Activated CD8-positive, alpha-beta memory T cell treated with anti-CD3 and anti-CD28 coated beads, Interleukin-2, amount 10 ng/mL, durations not matched to agents 7 days and 5 days (primary cell): ENCODE results near the gene CDK14. TPM values are rescaled to one million over a fixed set of nuclear protein-coding genes. Genes with fewer than 3 reads are reported as not detected.

Experiments used
- ATAC-seq: fragments of 150-1000 bp; cut with Tn5 transposase; one replicate; pipeline ENCODE4 v1.10.0; 2021; ENCODE audit warnings: moderate library complexity
- CTCF ChIA-PET: fragments of 350-600 bp; sonication (Branson Sonifier 250); formaldehyde crosslinking; loops from one replicate; lab custom pipeline; 2021; ENCODE audit warnings: antibody characterized with exemption; lab: Charles Lee
- DNase-seq: peaks from one replicate; pipeline ENCODE4 v3.0.0-alpha.2; 2020
- H3K27ac Mint-ChIP-seq: one replicate; pipeline ENCODE4 v1.8.0; 2021; ENCODE audit warnings: mild to moderate bottlenecking, mixed read lengths
- H3K27me3 Mint-ChIP-seq: one replicate; pipeline ENCODE4 v1.8.0; 2021; ENCODE audit warnings: mixed read lengths
- H3K36me3 Mint-ChIP-seq: one replicate; pipeline ENCODE4 v1.8.0; 2021; ENCODE audit warnings: mild to moderate bottlenecking, mixed read lengths
- H3K4me1 Mint-ChIP-seq: one replicate; pipeline ENCODE4 v1.8.0; 2021; ENCODE audit warnings: mixed read lengths
- H3K4me3 Mint-ChIP-seq: one replicate; pipeline ENCODE4 v1.8.0; 2021; ENCODE audit warnings: mild to moderate bottlenecking, moderate library complexity, mixed read lengths
- H3K9me3 Mint-ChIP-seq: one replicate; pipeline ENCODE4 v1.8.0; 2022; ENCODE audit warnings: low read depth, mixed read lengths
- total RNA-seq, 2 experiments: library from RNA; stranded (reverse); gene quantifications; one replicate each; pipeline ENCODE4 v1.2.3, GENCODE V29; 2021

CDK14 gene
- total RNA-seq, 2 experiments from 2014 or later = 0.20 to 0.23 TPM

GRCh38 chr7:90966346-90966745, 370.2 kb downstream of the CDK14 start:
- H3K9me3 Mint-ChIP-seq = peaks cover 3% of the 10 kb centered on the region
- no peak overlapping the region for H3K4me3 Mint-ChIP-seq
- CTCF ChIA-PET = no interaction called here
- H3K27me3 Mint-ChIP-seq = no peaks in the 10 kb centered on the region
- DNase-seq (no peak), ATAC-seq (no peak)
- H3K4me1 Mint-ChIP-seq = no peaks in the 10 kb centered on the region
- H3K27ac Mint-ChIP-seq = no peak overlapping the region
- H3K36me3 Mint-ChIP-seq = no peaks in the 10 kb centered on the region

- Mint-ChIP-seq H3K4me3 (no peak overlapping the region), H3K27ac (no peak overlapping the region), H3K36me3 (no peaks in the 10 kb centered on the region), H3K27me3 (no peaks in the 10 kb centered on the region), H3K4me1 (no peaks in the 10 kb centered on the region), H3K9me3 (peaks cover 4% of the 10 kb centered on the region)
- no peak for ATAC-seq
- CTCF ChIA-PET = no interaction called here
- no peak for DNase-seq
These were observed 372.8 kb downstream of the CDK14 start for GRCh38 chr7:90968871-90969270.

DNA sequence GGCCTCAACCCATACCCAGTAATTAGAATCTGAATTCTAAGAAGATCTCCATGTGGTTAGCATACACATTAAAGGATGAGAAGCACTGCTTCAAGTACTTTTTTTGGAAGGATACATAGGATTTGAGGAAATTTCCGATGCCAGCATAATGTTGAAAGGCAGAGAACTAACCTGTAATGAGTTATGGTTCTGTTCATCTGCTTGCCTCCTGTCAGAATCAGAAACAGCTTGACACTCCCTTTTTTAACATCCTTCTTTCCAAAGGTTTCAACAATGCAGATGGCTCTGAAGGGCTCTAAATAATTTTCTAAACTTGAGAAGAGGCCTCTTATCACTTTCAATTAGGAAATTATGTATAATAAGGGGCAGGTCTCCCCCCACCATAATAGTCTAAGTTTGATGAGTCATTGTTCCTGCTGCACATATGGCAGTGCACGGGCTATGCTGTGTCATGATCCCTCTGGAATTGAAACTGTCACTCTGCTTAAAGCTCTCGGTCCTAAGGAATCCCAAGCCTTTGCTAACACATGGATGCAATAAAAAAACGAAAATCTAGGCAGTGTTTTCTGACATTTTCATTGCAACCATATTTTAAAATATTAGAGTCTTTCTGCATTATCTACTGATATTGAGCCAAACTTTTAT, 376.9 kb downstream of the CDK14 start:
- H3K9me3 Mint-ChIP-seq = peaks cover 4% of the 10 kb centered on the region
- H3K27ac Mint-ChIP-seq = no peak overlapping the region
- CTCF ChIA-PET = no interaction called here
- H3K4me3 Mint-ChIP-seq = no peak overlapping the region
- H3K4me1 Mint-ChIP-seq = no peaks in the 10 kb centered on the region
- H3K27me3 Mint-ChIP-seq = no peaks in the 10 kb centered on the region
- DNase-seq (no peak), ATAC-seq (no peak)
- H3K36me3 Mint-ChIP-seq = no peaks in the 10 kb centered on the region

GRCh38 chr7:90977056-90977455, 380.9 kb downstream of the CDK14 start:
- DNase-seq (no peak), ATAC-seq (no peak)
- Mint-ChIP-seq H3K4me1 (no peaks in the 10 kb centered on the region), H3K36me3 (no peaks in the 10 kb centered on the region), H3K9me3 (peaks cover 9% of the 10 kb centered on the region), H3K27ac (no peak overlapping the region), H3K27me3 (no peaks in the 10 kb centered on the region), H3K4me3 (no peak overlapping the region)
- CTCF ChIA-PET = no interaction called here

DNA sequence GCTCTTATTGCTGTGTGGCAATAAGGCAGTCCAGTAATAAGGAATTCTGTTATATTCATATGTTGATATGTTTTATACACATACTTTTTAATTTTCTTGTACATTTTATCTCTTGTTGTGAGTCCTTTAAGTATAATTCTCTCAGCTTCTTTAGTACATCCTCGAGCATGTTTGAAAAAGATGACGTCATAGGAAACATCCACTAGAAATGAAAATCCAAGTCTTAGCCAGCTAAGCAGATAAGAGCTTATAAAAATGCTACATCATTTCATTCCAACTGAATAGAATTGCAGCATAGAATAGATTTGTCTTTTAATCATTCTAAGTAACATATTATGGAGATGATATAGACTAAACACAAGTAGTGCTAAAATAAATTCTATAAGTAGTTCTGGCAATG, 384.4 kb downstream of the CDK14 start:
- Mint-ChIP-seq H3K9me3 (peaks cover 8% of the 10 kb centered on the region), H3K27me3 (no peaks in the 10 kb centered on the region), H3K4me1 (no peaks in the 10 kb centered on the region), H3K4me3 (no peak overlapping the region), H3K27ac (no peak overlapping the region), H3K36me3 (no peaks in the 10 kb centered on the region)
- ATAC-seq (no peak), DNase-seq (no peak)
- CTCF ChIA-PET = no interaction called here

- no peaks in the 10 kb centered on the region for H3K27me3 Mint-ChIP-seq
- no peaks in the 10 kb centered on the region for H3K4me1 Mint-ChIP-seq
- DNase-seq (no peak), ATAC-seq (no peak)
- H3K4me3 Mint-ChIP-seq = no peak overlapping the region
- H3K27ac Mint-ChIP-seq = no peak overlapping the region
- H3K9me3 Mint-ChIP-seq = peaks cover 8% of the 10 kb centered on the region
- no peaks in the 10 kb centered on the region for H3K36me3 Mint-ChIP-seq
- CTCF ChIA-PET = no interaction called here
These were observed 386.1 kb downstream of the CDK14 start for GRCh38 chr7:90982228-90982627.

GRCh38 chr7:90984692-90985091, 388.6 kb downstream of the CDK14 start:
- Mint-ChIP-seq H3K27ac (no peak overlapping the region), H3K9me3 (peaks cover 8% of the 10 kb centered on the region)
- CTCF ChIA-PET = no interaction called here

DNA sequence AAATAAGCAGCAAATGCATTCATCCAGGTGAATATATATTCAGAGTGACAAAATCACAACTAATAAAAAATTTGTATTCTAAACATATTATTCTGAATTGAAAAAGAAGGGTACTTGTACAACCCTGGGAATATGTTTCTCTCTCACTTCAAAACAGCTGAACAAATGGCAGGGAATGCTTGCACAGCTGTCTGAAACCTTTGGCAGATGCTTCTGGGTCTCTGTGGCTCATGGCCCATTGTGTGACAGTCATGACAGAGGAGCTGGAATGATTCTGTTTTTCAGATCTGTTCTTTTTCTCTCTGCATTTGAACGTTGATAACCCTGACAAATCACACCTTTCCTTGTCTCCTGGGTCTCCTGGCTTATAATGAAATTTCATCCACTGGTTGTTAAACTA, 392.4 kb downstream of the CDK14 start:
- no peaks in the 10 kb centered on the region for H3K4me1 Mint-ChIP-seq
- ATAC-seq = no peak
- H3K4me3 Mint-ChIP-seq = no peak overlapping the region
- CTCF ChIA-PET = no interaction called here
- H3K27ac Mint-ChIP-seq = no peak overlapping the region
- H3K36me3 Mint-ChIP-seq = no peaks in the 10 kb centered on the region
- H3K9me3 Mint-ChIP-seq = no peaks in the 10 kb centered on the region
- no peaks in the 10 kb centered on the region for H3K27me3 Mint-ChIP-seq
- DNase-seq = no peak

More at GRCh38 chr7:90984692-90985091, 388.6 kb downstream of the CDK14 start:
- H3K4me1 Mint-ChIP-seq = no peaks in the 10 kb centered on the region
- H3K4me3 Mint-ChIP-seq = no peak overlapping the region
- no peaks in the 10 kb centered on the region for H3K36me3 Mint-ChIP-seq
- ATAC-seq (no peak), DNase-seq (no peak)
- no peaks in the 10 kb centered on the region for H3K27me3 Mint-ChIP-seq

DNA sequence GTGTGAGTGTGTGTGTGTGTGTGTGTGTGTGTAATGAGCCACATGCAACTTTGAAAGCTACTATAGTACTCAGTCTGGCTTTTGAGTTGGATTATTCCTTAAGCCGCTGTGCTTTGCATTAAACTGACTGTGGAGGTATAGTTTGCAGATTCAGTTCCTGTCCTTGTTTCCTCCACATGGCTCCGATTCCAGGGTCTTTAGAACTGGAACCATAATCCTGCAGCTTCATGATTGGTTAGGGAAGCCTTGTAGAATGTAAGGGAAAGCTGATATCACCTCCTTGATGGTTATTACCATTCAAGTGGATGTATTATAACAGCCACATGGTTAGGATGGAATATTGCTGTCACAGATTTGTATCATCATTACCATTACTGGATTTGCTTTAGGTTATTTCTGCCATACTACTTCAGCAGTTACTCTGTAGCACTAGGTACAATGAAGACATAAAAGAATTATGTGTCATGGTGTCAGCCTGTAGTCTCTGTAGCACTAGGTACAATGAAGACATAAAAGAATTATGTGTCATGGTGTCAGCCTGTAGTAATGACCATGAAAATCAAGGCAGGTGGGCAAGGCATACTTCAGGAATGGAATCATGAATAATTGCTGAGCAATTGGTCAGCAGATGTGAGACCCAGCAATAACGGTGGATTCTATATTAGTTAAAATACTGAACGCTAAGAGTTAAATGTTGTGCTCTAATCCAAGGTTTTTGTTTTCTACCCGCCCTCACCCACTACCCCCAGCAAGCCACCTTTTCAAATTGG, 393.1 kb downstream of the CDK14 start:
- no peak for ATAC-seq
- H3K4me3 Mint-ChIP-seq = no peak overlapping the region
- H3K4me1 Mint-ChIP-seq = no peaks in the 10 kb centered on the region
- H3K27ac Mint-ChIP-seq = no peak overlapping the region
- no peaks in the 10 kb centered on the region for H3K9me3 Mint-ChIP-seq
- no peak for DNase-seq
- CTCF ChIA-PET = no interaction called here
- H3K36me3 Mint-ChIP-seq = no peaks in the 10 kb centered on the region
- no peaks in the 10 kb centered on the region for H3K27me3 Mint-ChIP-seq

DNA sequence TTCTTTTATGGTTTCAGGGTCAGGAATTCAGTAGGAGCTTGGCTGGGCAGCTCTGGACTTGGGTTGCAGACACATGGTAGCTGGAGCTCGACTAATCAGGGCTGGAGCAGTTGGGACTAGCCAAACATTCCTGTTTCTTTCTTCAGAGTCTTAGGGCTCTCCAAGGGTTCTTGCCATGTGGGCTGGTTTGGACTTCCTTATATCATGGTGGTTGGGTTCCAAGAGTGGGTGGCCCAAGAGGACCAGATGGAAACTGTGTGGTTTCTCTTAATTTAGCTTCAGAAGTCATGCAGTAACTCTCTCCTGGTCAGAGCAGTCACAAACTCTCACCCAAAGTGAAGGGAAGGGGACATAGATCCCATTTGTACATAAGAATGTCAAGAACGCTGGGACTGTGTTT, 398.0 kb downstream of the CDK14 start:
- ATAC-seq (no peak), DNase-seq (no peak)
- Mint-ChIP-seq H3K4me1 (no peaks in the 10 kb centered on the region), H3K9me3 (no peaks in the 10 kb centered on the region), H3K27ac (no peak overlapping the region), H3K27me3 (no peaks in the 10 kb centered on the region), H3K36me3 (no peaks in the 10 kb centered on the region), H3K4me3 (no peak overlapping the region)
- CTCF ChIA-PET = no interaction called here

GRCh38 chr7:90994601-90995000, 398.5 kb downstream of the CDK14 start:
- no peaks in the 10 kb centered on the region for H3K36me3 Mint-ChIP-seq
- no peak for ATAC-seq

GRCh38 chr7:90995996-90996395, 399.9 kb downstream of the CDK14 start:
- no peak overlapping the region for H3K27ac Mint-ChIP-seq
- no peaks in the 10 kb centered on the region for H3K36me3 Mint-ChIP-seq
- no peaks in the 10 kb centered on the region for H3K9me3 Mint-ChIP-seq
- ATAC-seq (no peak), DNase-seq (no peak)
- H3K27me3 Mint-ChIP-seq = no peaks in the 10 kb centered on the region
- no peaks in the 10 kb centered on the region for H3K4me1 Mint-ChIP-seq
- no peak overlapping the region for H3K4me3 Mint-ChIP-seq
- CTCF ChIA-PET = no interaction called here

More at GRCh38 chr7:90994601-90995000, 398.5 kb downstream of the CDK14 start:
- DNase-seq = no peak
- H3K4me3 Mint-ChIP-seq = no peak overlapping the region
- no peaks in the 10 kb centered on the region for H3K27me3 Mint-ChIP-seq
- CTCF ChIA-PET = no interaction called here
- H3K27ac Mint-ChIP-seq = no peak overlapping the region
- no peaks in the 10 kb centered on the region for H3K4me1 Mint-ChIP-seq
- no peaks in the 10 kb centered on the region for H3K9me3 Mint-ChIP-seq

DNA sequence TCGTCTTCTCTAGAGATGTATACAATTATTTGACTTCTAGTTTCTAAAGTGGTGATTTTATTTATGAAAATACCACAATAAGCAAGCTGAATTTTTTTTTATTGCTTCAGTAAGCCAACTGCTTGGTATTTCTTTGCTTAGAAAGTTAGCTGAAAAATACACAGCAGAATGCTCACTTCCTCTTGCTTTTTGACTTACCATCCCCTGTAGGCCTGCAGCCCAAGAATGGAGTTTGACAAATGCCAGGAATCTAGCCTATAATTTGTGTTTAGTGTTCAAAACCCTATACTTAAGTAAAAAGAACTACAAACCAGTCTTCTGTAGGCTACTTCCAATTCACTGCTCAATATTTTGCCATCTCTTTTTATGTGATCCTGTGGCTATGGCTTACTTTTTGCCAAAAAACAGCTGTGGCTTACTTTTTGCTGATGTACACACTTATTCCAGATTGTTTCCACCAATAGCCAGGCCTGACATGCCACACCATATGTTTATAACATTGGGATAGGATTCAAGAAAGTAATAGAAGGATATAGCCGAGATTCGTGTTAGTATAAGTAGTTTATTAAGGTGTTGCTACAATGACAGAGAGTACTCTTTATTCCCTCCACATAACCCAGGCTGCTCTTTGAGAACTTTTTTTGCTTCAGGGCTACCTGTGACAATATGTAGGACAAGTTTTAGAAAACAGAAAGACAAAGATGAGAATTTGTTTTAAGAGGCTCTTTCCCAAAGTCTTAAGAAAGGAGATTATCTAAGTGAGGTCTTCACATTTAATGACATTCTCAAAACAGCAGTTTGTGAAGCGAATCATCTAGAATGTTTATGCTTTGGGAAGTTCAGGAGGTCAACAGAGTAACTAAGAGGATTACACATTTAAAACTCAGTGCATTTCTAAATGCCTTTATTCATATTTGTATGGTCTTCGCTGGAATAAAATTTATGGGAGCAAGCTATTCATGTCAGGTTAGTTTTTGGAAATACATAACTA, 404.2 kb downstream of the CDK14 start:
- peaks cover 2% of the 10 kb centered on the region for H3K9me3 Mint-ChIP-seq
- H3K27ac Mint-ChIP-seq = no peak overlapping the region
- ATAC-seq = no peak
- H3K36me3 Mint-ChIP-seq = no peaks in the 10 kb centered on the region
- H3K27me3 Mint-ChIP-seq = no peaks in the 10 kb centered on the region
- CTCF ChIA-PET = no interaction called here
- no peaks in the 10 kb centered on the region for H3K4me1 Mint-ChIP-seq
- DNase-seq = no peak
- no peak overlapping the region for H3K4me3 Mint-ChIP-seq
